HepG2 (cell line): ENCODE data around the gene TMEM14C. TPM values are rescaled to one million over a fixed set of nuclear protein-coding genes. Genes with fewer than 3 reads are reported as not detected.

ENCODE experiments used
- ARID2 ChIP-seq: sonication (generic); formaldehyde crosslinking; IDR thresholded peaks from 2 replicates; pipeline ENCODE4 v1.8.1; 2022; ENCODE audit warnings: mild to moderate bottlenecking, missing genetic modification reagents, borderline replicate concordance
- ARNT ChIP-seq: fragments of 450-650 bp; IDR thresholded peaks from 2 replicates; pipeline ENCODE4 v1.6.1; 2017
- DNMT3B ChIP-seq: conservative IDR thresholded peaks from 2 replicates; pipeline ENCODE4 v1.6.1; 2016; ENCODE audit warnings: missing biosample characterization, control low read depth
- KDM5A ChIP-seq: fragments of 200-600 bp; sonication (generic); IDR thresholded peaks from 2 replicates; pipeline ENCODE4 v1.7.0; 2018; ENCODE audit warnings: antibody characterized with exemption, mild to moderate bottlenecking, low read length, borderline replicate concordance
- MIER3 ChIP-seq: IDR thresholded peaks from 2 replicates; pipeline ENCODE4 v1.6.1; 2016; ENCODE audit warnings: missing compliant biosample characterization, borderline replicate concordance
- ONECUT2 ChIP-seq: sonication (generic); formaldehyde crosslinking; IDR thresholded peaks from 2 replicates; pipeline ENCODE4 v1.4.0; 2020; ENCODE audit warnings: missing genetic modification reagents
- RORA ChIP-seq: sonication (generic); formaldehyde crosslinking; IDR thresholded peaks from 2 replicates; pipeline ENCODE4 v1.5.0; 2020; ENCODE audit warnings: mild to moderate bottlenecking, missing genetic modification reagents, moderate library complexity
- SOX5 ChIP-seq: IDR thresholded peaks from 2 replicates; pipeline ENCODE4 v1.6.1; 2016; ENCODE audit warnings: borderline replicate concordance
- SOX6 ChIP-seq, 2 experiments: fragments of 450-650 bp in 1 of 2; sonication (generic) in 1 of 2; formaldehyde crosslinking in 1 of 2; IDR thresholded peaks; 2 replicates each; pipeline versions ENCODE4 v1.4.0 to v1.6.1; 2017 to 2020; ENCODE audit warnings: antibody characterized with exemption in 1 of 2, mild to moderate bottlenecking in 1 of 2, missing genetic modification reagents in 1 of 2
- U2AF2 ChIP-seq: fragments of 200-400 bp; formaldehyde crosslinking; IDR thresholded peaks from 2 replicates; pipeline ENCODE4 v1.6.1; 2017; ENCODE audit warnings: low read depth, mild to moderate bottlenecking, low read length
- ZNF605 ChIP-seq: sonication (generic); formaldehyde crosslinking; IDR thresholded peaks from 2 replicates; pipeline ENCODE4 v1.8.0; 2022; ENCODE audit warnings: mild to moderate bottlenecking, missing genetic modification reagents
- ZNF75D ChIP-seq: sonication (generic); formaldehyde crosslinking; IDR thresholded peaks from 2 replicates; pipeline ENCODE4 v1.8.1; 2023; ENCODE audit warnings: missing genetic modification reagents, mild to moderate bottlenecking, borderline replicate concordance
- ZNF850 ChIP-seq: sonication (generic); formaldehyde crosslinking; conservative IDR thresholded peaks from 2 replicates; pipeline ENCODE4 v1.9.0; 2021; ENCODE audit warnings: mild to moderate bottlenecking, missing genetic modification reagents
- polyA plus RNA-seq, 8 experiments: library from polyadenylated mRNA; depleted of rRNA in 3 of 8; stranded (reverse) in 7 of 8; unstranded in 1 of 8; fragments of >200 nt; fragmentation: Illumina TruSeq in 4 of 8; extraction: Trizol in 4 of 8; gene quantifications; 2 replicates each; pipeline versions ENCODE4 v1.2.1 to v1.2.3, GENCODE V29; 2011 to 2016; ENCODE audit warnings: low read depth in 4 of 8, missing spikeins in 1 of 8, mixed read lengths in 1 of 8; ENCODE audit not compliant: insufficient read depth in 1 of 8
- total RNA-seq, 5 experiments: library from RNA; depleted of rRNA; stranded (reverse); fragments of >200 nt; fragmentation: Illumina TruSeq; extraction: Trizol; gene quantifications; 2 replicates each; pipeline ENCODE4 v1.2.3, GENCODE V29; 2016; ENCODE audit warnings: low read depth in 1 of 5
- TF ChIP-seq, protein P1 (sequence below): sonication (generic); formaldehyde crosslinking; conservative IDR thresholded peaks from 2 replicates; pipeline ENCODE4 v1.8.0; 2022; ENCODE audit warnings: mild to moderate bottlenecking, moderate library complexity, missing genetic modification reagents
- TF ChIP-seq, protein P2 (sequence below): sonication (generic); formaldehyde crosslinking; IDR thresholded peaks from 2 replicates; pipeline ENCODE4 v1.9.0; 2021; ENCODE audit warnings: missing genetic modification reagents, mild to moderate bottlenecking, borderline replicate concordance
- TF ChIP-seq, protein P3 (sequence below): IDR thresholded peaks from 2 replicates; pipeline ENCODE4 v1.6.1; 2016; ENCODE audit warnings: missing compliant biosample characterization, missing genetic modification reagents, borderline replicate concordance
- TF ChIP-seq, protein P4 (sequence below): sonication (generic); formaldehyde crosslinking; conservative IDR thresholded peaks from 2 replicates; pipeline ENCODE4 v1.8.0; 2022; ENCODE audit warnings: missing genetic modification reagents
- TF ChIP-seq, protein P5 (sequence below): sonication (generic); formaldehyde crosslinking; IDR thresholded peaks from 2 replicates; pipeline ENCODE4 v1.4.0; 2020; ENCODE audit warnings: missing genetic modification reagents, borderline replicate concordance
- TF ChIP-seq, protein P6 (sequence below): sonication (generic); formaldehyde crosslinking; IDR thresholded peaks from 2 replicates; pipeline ENCODE4 v1.8.0; 2022; ENCODE audit warnings: missing genetic modification reagents, mild to moderate bottlenecking, inconsistent platforms, borderline replicate concordance

Gene TMEM14C
- total and polyA plus RNA-seq, 2 of the 13 experiments (the other 11 are each of a cell fraction or from before 2014, with no cell fraction given): 184 TPM

DNA sequence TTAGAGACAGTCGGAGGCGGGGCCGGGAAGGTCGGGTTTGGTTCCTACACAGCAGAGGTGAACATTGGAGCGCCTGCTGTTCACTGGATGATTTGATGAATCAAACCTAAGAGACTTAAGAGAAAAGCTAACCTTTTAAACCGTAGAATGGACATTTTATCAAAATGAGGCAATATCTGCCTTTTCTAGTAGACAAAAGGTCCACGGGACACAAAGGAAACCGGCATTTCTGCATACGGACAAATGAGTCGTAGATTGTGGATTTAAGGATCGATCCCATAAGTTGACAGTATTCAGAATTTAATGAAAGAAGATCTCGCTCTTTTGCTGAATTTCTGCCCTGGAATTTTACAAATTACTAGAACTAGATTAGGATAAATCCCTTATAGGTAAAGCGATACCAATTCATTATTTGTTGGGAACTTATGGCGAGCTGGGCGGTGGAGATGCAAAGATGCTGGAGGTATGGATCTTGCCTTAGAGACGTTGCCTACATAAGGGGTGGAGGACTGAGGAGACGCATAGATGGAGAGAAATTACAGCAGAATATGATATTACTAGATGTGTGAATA lies 27.7 kb upstream of the TMEM14C start (continued):
- TF ChIP-seq, protein P1, sequence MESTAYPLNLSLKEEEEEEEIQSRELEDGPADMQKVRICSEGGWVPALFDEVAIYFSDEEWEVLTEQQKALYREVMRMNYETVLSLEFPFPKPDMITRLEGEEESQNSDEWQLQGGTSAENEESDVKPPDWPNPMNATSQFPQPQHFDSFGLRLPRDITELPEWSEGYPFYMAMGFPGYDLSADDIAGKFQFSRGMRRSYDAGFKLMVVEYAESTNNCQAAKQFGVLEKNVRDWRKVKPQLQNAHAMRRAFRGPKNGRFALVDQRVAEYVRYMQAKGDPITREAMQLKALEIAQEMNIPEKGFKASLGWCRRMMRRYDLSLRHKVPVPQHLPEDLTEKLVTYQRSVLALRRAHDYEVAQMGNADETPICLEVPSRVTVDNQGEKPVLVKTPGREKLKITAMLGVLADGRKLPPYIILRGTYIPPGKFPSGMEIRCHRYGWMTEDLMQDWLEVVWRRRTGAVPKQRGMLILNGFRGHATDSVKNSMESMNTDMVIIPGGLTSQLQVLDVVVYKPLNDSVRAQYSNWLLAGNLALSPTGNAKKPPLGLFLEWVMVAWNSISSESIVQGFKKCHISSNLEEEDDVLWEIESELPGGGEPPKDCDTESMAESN (CRISPR knock-in tag): peak; percentile 73; the same call in 1 of the 2 replicates
- TF ChIP-seq, protein P2, sequence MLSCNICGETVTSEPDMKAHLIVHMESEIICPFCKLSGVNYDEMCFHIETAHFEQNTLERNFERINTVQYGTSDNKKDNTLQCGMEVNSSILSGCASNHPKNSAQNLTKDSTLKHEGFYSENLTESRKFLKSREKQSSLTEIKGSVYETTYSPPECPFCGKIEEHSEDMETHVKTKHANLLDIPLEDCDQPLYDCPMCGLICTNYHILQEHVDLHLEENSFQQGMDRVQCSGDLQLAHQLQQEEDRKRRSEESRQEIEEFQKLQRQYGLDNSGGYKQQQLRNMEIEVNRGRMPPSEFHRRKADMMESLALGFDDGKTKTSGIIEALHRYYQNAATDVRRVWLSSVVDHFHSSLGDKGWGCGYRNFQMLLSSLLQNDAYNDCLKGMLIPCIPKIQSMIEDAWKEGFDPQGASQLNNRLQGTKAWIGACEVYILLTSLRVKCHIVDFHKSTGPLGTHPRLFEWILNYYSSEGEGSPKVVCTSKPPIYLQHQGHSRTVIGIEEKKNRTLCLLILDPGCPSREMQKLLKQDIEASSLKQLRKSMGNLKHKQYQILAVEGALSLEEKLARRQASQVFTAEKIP: no peak
- no peak for TF ChIP-seq ARID2
- TF ChIP-seq ARNT: no peak
- TF ChIP-seq ZNF605: 0 out of 2 replicates have a peak, but pooled peaks have one; percentile 1
- 0 out of 2 replicates have a peak, but pooled peaks have one; percentile 15 for TF ChIP-seq RORA (CRISPR knock-in tag)
- TF ChIP-seq MIER3: no peak
- no peak for TF ChIP-seq SOX6 (IDR thresholded peaks at IDR 0.05)
- TF ChIP-seq SOX6 (CRISPR knock-in tag; IDR thresholded peaks at IDR 0.05): no peak
- no peak for TF ChIP-seq ZNF850
- TF ChIP-seq, protein P3, sequence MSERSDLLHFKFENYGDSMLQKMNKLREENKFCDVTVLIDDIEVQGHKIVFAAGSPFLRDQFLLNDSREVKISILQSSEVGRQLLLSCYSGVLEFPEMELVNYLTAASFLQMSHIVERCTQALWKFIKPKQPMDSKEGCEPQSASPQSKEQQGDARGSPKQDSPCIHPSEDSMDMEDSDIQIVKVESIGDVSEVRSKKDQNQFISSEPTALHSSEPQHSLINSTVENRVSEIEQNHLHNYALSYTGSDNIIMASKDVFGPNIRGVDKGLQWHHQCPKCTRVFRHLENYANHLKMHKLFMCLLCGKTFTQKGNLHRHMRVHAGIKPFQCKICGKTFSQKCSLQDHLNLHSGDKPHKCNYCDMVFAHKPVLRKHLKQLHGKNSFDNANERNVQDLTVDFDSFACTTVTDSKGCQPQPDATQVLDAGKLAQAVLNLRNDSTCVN (CRISPR knock-in tag): no peak
- TF ChIP-seq KDM5A: peak; percentile 93
- TF ChIP-seq DNMT3B (CRISPR knock-in tag): no peak
- TF ChIP-seq ONECUT2 (CRISPR knock-in tag): no peak
- no peak for TF ChIP-seq ZNF75D
- TF ChIP-seq, protein P4, sequence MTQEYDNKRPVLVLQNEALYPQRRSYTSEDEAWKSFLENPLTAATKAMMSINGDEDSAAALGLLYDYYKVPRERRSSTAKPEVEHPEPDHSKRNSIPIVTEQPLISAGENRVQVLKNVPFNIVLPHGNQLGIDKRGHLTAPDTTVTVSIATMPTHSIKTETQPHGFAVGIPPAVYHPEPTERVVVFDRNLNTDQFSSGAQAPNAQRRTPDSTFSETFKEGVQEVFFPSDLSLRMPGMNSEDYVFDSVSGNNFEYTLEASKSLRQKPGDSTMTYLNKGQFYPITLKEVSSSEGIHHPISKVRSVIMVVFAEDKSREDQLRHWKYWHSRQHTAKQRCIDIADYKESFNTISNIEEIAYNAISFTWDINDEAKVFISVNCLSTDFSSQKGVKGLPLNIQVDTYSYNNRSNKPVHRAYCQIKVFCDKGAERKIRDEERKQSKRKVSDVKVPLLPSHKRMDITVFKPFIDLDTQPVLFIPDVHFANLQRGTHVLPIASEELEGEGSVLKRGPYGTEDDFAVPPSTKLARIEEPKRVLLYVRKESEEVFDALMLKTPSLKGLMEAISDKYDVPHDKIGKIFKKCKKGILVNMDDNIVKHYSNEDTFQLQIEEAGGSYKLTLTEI (CRISPR knock-in tag): no peak
- TF ChIP-seq, protein P5, sequence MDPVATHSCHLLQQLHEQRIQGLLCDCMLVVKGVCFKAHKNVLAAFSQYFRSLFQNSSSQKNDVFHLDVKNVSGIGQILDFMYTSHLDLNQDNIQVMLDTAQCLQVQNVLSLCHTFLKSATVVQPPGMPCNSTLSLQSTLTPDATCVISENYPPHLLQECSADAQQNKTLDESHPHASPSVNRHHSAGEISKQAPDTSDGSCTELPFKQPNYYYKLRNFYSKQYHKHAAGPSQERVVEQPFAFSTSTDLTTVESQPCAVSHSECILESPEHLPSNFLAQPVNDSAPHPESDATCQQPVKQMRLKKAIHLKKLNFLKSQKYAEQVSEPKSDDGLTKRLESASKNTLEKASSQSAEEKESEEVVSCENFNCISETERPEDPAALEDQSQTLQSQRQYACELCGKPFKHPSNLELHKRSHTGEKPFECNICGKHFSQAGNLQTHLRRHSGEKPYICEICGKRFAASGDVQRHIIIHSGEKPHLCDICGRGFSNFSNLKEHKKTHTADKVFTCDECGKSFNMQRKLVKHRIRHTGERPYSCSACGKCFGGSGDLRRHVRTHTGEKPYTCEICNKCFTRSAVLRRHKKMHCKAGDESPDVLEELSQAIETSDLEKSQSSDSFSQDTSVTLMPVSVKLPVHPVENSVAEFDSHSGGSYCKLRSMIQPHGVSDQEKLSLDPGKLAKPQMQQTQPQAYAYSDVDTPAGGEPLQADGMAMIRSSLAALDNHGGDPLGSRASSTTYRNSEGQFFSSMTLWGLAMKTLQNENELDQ (CRISPR knock-in tag): no peak
- no peak for TF ChIP-seq U2AF2
- TF ChIP-seq SOX5 (CRISPR knock-in tag): no peak
- TF ChIP-seq, protein P6, sequence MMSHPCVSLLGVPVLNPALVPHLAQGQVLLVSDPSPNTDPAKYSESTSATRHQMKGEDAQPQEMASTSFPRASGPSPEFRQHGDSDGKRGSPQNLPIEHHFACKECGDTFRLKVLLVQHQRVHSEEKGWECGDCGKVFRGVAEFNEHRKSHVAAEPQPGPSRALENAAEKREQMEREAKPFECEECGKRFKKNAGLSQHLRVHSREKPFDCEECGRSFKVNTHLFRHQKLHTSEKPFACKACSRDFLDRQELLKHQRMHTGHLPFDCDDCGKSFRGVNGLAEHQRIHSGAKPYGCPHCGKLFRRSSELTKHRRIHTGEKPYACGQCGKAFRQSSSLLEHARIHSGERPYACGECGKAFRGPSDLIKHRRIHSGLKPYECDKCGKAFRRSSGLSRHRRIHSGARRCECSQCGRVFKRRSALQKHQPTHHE (CRISPR knock-in tag): no peak
